Measurements from ENCODE around the gene NPPA. TPM values are rescaled to one million over a fixed set of nuclear protein-coding genes. Genes with fewer than 3 reads are reported as not detected.

The NPPA gene
- total RNA-seq, 1 experiment from 2014 or later = not detected

DNA sequence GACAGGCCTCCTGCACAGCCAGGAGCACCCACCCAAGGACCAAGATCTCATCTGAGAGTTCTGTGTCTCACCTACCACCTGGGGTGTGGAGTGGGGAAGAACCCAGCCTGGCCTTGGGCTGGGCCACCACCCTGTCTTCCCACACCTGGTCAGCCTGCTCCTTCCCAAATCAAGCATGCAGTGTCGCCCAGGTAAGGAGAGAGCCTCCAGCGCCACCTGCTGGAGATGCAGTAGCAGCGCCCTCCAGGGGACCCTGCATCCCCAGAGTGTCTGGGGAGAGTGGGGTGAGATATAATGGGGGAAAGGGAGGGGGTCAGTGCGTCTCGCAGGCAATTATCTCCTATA, 46.3 kb upstream of the NPPA start (continued):
- TF ChIP-seq, protein P1, sequence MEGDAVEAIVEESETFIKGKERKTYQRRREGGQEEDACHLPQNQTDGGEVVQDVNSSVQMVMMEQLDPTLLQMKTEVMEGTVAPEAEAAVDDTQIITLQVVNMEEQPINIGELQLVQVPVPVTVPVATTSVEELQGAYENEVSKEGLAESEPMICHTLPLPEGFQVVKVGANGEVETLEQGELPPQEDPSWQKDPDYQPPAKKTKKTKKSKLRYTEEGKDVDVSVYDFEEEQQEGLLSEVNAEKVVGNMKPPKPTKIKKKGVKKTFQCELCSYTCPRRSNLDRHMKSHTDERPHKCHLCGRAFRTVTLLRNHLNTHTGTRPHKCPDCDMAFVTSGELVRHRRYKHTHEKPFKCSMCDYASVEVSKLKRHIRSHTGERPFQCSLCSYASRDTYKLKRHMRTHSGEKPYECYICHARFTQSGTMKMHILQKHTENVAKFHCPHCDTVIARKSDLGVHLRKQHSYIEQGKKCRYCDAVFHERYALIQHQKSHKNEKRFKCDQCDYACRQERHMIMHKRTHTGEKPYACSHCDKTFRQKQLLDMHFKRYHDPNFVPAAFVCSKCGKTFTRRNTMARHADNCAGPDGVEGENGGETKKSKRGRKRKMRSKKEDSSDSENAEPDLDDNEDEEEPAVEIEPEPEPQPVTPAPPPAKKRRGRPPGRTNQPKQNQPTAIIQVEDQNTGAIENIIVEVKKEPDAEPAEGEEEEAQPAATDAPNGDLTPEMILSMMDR (IDR thresholded peaks at IDR 0.05 in 2 of 3, conservative IDR thresholded peaks at IDR 0.05 in 1 of 3; ENCODE audit: borderline replicate concordance in 1 of 3, insufficient read depth in 1 of 3, low read depth in 2 of 3, low read length in 2 of 3) = peak; percentile 93 to 99 (median 98)

DNA sequence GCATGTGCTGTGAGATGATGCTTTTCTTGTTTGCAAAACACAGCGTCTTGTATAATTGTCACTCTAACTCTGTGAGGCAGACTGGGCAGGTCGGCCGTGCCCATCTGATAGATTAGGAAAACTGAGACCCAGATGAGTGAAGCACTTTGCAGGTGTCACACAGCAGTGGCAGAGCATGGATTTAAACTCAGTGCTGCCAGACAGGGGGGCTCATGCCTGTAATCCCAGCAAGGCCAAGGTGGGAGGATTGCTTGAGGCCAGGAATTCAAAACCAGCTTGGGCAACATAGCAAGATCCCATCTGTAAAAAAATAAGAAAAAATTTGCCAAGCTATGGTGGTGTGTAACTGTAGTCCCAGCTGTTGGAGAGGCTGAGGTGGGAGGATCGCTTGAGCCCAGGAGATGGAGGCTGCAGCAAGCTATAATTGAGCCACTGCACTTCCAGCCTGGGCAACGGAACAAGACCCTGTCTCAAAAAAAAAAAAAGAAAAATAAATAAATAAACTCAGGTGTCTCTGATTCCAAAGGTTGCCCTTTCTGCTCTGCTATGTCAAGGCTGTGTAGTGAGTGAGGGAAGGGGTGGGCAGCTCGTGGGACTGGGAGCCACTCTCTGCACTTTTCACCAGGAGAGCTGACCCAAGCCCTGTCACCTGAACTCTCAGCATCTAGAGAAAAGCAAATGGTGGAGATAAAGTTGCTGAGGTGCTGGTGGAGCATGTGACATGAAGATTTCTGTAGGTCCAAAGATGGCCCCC, 44.0 kb upstream of the NPPA start:
- H3K27me3 ChIP-seq (ENCODE audit: insufficient read depth, low read length) = no peaks in the 10 kb centered on the region
- H3K27ac ChIP-seq (ENCODE audit: low read depth, low read length) = no peak overlapping the region
- no peaks in the 10 kb centered on the region for H3K9me2 ChIP-seq (ENCODE audit: insufficient read depth)
- H3K79me2 ChIP-seq (ENCODE audit: insufficient read depth, low read length) = no peaks in the 10 kb centered on the region
- ChIA-PET CTCF (interaction anchor here (0.7 to 1.8 kb wide), 5 partner anchors 11 to 76 kb away, joined by 3 to 6 read pairs (median 5); no protein-coding TSS in a partner anchor), RAD21 (ENCODE audit: low non-redundant PET in 1 of 2, low total read pairs in 2 of 2, uncharacterized antibody in 2 of 2, unreplicated experiment in 2 of 2) (interaction anchor here in 1 of 2 experiments (0.7 kb wide), 1 partner anchor 848 kb away, joined by 3 read pairs; no protein-coding TSS in a partner anchor), POLR2A (interaction anchor here (0.9 to 1.2 kb wide), 2 partner anchors 16 to 18 kb away, joined by 3 to 4 read pairs; no protein-coding TSS in a partner anchor)
- no peak overlapping the region for H3K9ac ChIP-seq (ENCODE audit: low read length)
- DNase-seq (ENCODE audit: low read depth, low spot score) = no peak
- no peak overlapping the region for H2AFZ ChIP-seq (ENCODE audit: low read depth, low read length, poor library complexity, severe bottlenecking)
- H4K20me1 ChIP-seq (ENCODE audit: insufficient read depth) = no peaks in the 10 kb centered on the region
- H3K36me3 ChIP-seq (ENCODE audit: control insufficient read depth in 1 of 2, insufficient read depth in 2 of 2, low read length in 2 of 2) = no peaks in the 10 kb centered on the region
- peaks cover 0 to 3% of the 10 kb centered on the region in 2 experiments for H3K4me1 ChIP-seq (ENCODE audit: control insufficient read depth in 1 of 2, insufficient read depth in 2 of 2, low read length in 2 of 2)
- no peak overlapping the region for H3K4me3 ChIP-seq (replicated peaks in 1 of 2; ENCODE audit: low read depth in 1 of 2, low read length in 2 of 2)
- intact Hi-C loops (cut with micrococcal nuclease) = loop anchor here (5.0 kb wide), 1 partner anchor 854 kb away; no protein-coding TSS in a partner anchor
- no peak for ATAC-seq
- no peak overlapping the region for H3K4me2 ChIP-seq (ENCODE audit: low read length)
- H3K9me3 ChIP-seq (ENCODE audit: control insufficient read depth in 1 of 2, insufficient read depth in 1 of 2, low read depth in 1 of 2, low read length in 2 of 2) = no peaks in the 10 kb centered on the region
- BruUV-seq (replicated peaks) = no TSS peak
- TF ChIP-seq, protein P1 (IDR thresholded peaks at IDR 0.05 in 2 of 3, conservative IDR thresholded peaks at IDR 0.05 in 1 of 3; ENCODE audit: borderline replicate concordance in 1 of 3, insufficient read depth in 1 of 3, low read depth in 2 of 3, low read length in 2 of 3) = no peak
- TF ChIP-seq EZH2phosphoT487 (IDR thresholded peaks at IDR 0.05; ENCODE audit: borderline replicate concordance) = no peak
- no peak for TF ChIP-seq POLR2AphosphoS5 (IDR thresholded peaks at IDR 0.05; ENCODE audit: low read depth, low read length)
- TF ChIP-seq YY1 (IDR thresholded peaks at IDR 0.05; ENCODE audit: extremely low read depth, insufficient replicate concordance, low read depth, low read length) = no peak
- no peak for TF ChIP-seq FOSL1 (IDR thresholded peaks at IDR 0.05; ENCODE audit: low read depth)
- no peak for TF ChIP-seq POLR2A (IDR thresholded peaks at IDR 0.05; ENCODE audit: borderline replicate concordance, extremely low read depth, insufficient read depth, insufficient read length)
- TF ChIP-seq EGR1 (IDR thresholded peaks at IDR 0.05; ENCODE audit: low read depth) = no peak
- TF ChIP-seq RAD21 (IDR thresholded peaks at IDR 0.05; ENCODE audit: low read depth) = no peak
- no peak for TF ChIP-seq EZH2 (IDR thresholded peaks at IDR 0.05)
- TF ChIP-seq CBX3 (IDR thresholded peaks at IDR 0.05; ENCODE audit: low read depth) = no peak
- TF ChIP-seq, protein P2, sequence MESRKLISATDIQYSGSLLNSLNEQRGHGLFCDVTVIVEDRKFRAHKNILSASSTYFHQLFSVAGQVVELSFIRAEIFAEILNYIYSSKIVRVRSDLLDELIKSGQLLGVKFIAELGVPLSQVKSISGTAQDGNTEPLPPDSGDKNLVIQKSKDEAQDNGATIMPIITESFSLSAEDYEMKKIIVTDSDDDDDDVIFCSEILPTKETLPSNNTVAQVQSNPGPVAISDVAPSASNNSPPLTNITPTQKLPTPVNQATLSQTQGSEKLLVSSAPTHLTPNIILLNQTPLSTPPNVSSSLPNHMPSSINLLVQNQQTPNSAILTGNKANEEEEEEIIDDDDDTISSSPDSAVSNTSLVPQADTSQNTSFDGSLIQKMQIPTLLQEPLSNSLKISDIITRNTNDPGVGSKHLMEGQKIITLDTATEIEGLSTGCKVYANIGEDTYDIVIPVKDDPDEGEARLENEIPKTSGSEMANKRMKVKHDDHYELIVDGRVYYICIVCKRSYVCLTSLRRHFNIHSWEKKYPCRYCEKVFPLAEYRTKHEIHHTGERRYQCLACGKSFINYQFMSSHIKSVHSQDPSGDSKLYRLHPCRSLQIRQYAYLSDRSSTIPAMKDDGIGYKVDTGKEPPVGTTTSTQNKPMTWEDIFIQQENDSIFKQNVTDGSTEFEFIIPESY (IDR thresholded peaks at IDR 0.05; ENCODE audit: extremely low read depth, insufficient replicate concordance, low read length) = no peak
- TF ChIP-seq ELF1 (IDR thresholded peaks at IDR 0.05; ENCODE audit: borderline replicate concordance, low read depth) = no peak
- no peak for TF ChIP-seq SRF (IDR thresholded peaks at IDR 0.05; ENCODE audit: low read depth)
- TF ChIP-seq JUND (IDR thresholded peaks at IDR 0.05) = no peak
- TF ChIP-seq CEBPB (IDR thresholded peaks at IDR 0.05; ENCODE audit: low read depth) = no peak
- no peak for TF ChIP-seq SP1 (IDR thresholded peaks at IDR 0.05; ENCODE audit: low read depth)
- no peak for TF ChIP-seq SIN3A (IDR thresholded peaks at IDR 0.05; ENCODE audit: low read depth)
- TF ChIP-seq, protein P3, sequence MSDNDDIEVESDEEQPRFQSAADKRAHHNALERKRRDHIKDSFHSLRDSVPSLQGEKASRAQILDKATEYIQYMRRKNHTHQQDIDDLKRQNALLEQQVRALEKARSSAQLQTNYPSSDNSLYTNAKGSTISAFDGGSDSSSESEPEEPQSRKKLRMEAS (IDR thresholded peaks at IDR 0.05) = no peak
- TF ChIP-seq, protein P4, sequence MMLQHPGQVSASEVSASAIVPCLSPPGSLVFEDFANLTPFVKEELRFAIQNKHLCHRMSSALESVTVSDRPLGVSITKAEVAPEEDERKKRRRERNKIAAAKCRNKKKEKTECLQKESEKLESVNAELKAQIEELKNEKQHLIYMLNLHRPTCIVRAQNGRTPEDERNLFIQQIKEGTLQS (IDR thresholded peaks at IDR 0.05) = no peak
